Duodenal mucosa (tissue), 2 donors: ENCODE results near the gene ABCC1.

Experiments
- H3K27ac ChIP-seq: one replicate; pipeline ENCODE4 v1.7.0; 2013; ENCODE audit warnings: low read depth, low read length
- H3K27me3 ChIP-seq, 2 donors: one replicate each; pipeline ENCODE4 v1.7.0; 2013; ENCODE audit warnings: low read length in 2 of 2, control low read depth in 1 of 2; ENCODE audit not compliant: insufficient read depth in 2 of 2, control insufficient read depth in 1 of 2
- H3K36me3 ChIP-seq, 2 donors: one replicate each; pipeline ENCODE4 v1.7.0; 2013; ENCODE audit warnings: low read length in 2 of 2, control low read depth in 1 of 2; ENCODE audit not compliant: insufficient read depth in 2 of 2, control insufficient read depth in 1 of 2
- H3K4me1 ChIP-seq, 2 donors: one replicate each; pipeline ENCODE4 v1.7.0; 2013; ENCODE audit warnings: low read length in 2 of 2, control low read depth in 1 of 2; ENCODE audit not compliant: insufficient read depth in 2 of 2, control insufficient read depth in 1 of 2
- H3K4me3 ChIP-seq, 2 donors: one replicate each; pipeline ENCODE4 v1.7.0; 2013; ENCODE audit warnings: low read length in 2 of 2, low read depth in 1 of 2
- H3K9ac ChIP-seq, 2 donors: one replicate each; pipeline ENCODE4 v1.7.0; 2013; ENCODE audit warnings: low read length in 2 of 2, low read depth in 1 of 2
- H3K9me3 ChIP-seq, 2 donors: one replicate each; pipeline ENCODE4 v1.7.0; 2013; ENCODE audit warnings: low read length in 2 of 2, control low read depth in 1 of 2; ENCODE audit not compliant: control insufficient read depth in 1 of 2

The ABCC1 gene

DNA sequence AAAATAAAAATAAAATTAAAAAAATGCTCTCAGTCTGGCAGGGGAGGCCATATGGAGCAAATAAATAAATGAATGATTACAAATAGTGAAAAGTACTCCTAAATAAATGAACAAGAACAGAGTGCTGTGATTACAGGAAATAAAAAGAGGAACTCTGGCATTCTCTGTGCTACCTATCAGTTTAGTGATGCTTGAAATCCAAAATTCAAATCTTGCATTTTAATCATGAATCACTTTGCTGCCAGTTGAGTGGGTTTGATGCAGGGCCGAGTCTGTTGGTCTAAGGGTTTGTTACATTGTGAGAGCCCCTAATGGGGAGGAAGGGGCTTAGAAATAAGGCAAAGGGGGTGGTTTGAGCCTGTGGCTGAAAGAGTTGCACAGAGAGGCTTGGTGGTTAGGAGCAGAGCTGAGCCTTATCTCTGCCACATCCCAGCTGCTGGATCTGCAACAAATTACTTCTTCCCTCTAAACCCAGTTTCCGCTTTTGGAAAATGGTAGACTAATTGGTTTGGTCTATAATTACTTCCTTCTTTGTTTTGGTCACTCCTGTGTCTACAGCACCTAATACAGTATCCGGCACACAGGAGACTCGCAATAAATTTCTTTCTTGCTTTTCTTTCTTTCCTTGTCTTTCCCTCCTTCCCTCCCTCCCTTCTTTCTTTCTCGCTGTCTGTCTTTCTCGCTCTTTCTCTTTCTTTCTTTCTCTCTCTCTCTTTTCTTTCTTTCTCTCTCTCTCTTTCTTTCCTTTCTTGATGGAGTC, 6.3 kb upstream of the ABCC1 start:
- Histone ChIP-seq H3K4me3 (no peak overlapping the region), H3K4me1 (no peaks in the 10 kb centered on the region)

DNA sequence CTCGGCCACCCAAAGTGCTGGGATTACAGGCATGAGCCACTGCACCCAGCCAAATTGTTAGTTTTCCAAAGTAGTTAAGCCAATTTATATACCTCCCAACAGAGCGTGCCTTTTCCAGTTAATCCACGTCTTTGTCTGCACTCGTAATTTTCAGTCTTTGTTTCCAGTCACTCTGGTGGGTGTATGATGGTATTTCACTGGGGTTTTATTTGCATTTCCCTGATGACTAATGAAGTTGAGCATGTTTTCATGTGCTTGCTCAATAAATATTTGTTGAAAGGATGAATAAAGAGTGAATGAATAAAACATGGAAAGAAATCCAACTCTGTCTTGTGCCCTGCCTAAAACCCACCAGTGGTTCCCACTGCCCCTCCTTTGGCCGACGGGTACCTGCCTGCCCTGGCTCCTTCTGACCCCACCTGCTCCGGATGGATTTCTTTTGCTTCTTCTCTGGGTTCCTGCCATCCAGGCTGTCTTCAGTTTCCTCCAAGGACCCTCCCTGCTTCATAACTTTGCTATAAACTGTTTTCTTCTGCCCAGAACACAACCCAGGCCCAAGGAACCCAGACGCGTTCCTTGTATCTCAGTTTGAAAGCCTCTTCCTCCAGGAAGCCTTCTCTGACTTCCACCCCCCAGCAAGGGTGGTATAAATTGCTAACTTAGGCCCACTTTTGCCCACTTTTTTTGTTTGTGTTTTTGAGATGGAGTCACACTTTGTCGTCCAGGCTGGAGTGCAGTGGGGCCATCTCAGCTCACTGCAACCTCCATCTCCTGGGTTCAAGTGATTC, 3.0 kb upstream of the ABCC1 start:
- Histone ChIP-seq H3K27ac (no peak overlapping the region), H3K27me3 (no peaks in the 10 kb centered on the region), H3K4me1 (peaks cover 8 to 19% of the 10 kb centered on the region in 2 donors), H3K9me3 (no peaks in the 10 kb centered on the region), H3K36me3 (no peaks in the 10 kb centered on the region), H3K4me3 (no peak overlapping the region), H3K9ac (no peak overlapping the region)

More for the DNA sequence above, 6.3 kb upstream of the ABCC1 start:
- H3K36me3 ChIP-seq: no peaks in the 10 kb centered on the region
- no peaks in the 10 kb centered on the region for H3K9me3 ChIP-seq
- H3K27ac ChIP-seq: no peak overlapping the region
- no peak overlapping the region for H3K9ac ChIP-seq
- no peaks in the 10 kb centered on the region for H3K27me3 ChIP-seq

DNA sequence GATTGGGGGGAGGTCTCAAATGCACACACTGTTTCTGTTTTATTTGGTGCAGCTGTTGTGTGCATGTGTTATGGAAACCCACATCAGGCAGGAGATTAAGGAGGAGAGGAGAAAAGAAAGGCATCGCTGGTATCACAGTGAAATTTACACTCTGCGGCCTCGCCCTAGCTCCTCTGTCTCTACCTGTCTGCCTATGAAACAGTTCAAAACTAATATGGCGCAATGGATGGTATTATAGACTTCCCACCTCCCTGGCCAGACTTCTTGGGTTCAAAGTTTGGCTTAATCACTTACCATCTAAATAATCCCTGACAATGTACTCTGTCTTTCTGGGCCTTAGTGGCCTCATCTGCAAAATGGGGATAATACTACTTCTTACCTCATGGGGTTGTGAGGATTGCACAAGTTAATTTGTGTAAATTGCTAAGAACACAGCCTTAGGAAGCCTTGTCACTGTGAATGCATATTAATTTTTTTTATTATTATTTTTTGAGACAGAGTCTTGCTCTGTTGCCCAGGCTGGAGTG, 1.4 kb upstream of the ABCC1 start:
- no peak overlapping the region for H3K9ac ChIP-seq
- H3K36me3 ChIP-seq: no peaks in the 10 kb centered on the region
- no peaks in the 10 kb centered on the region for H3K27me3 ChIP-seq
- no peak overlapping the region for H3K27ac ChIP-seq
- H3K4me1 ChIP-seq: peaks cover 13 to 28% of the 10 kb centered on the region in 2 donors
- H3K4me3 ChIP-seq: no peak overlapping the region
- H3K9me3 ChIP-seq: no peaks in the 10 kb centered on the region

DNA sequence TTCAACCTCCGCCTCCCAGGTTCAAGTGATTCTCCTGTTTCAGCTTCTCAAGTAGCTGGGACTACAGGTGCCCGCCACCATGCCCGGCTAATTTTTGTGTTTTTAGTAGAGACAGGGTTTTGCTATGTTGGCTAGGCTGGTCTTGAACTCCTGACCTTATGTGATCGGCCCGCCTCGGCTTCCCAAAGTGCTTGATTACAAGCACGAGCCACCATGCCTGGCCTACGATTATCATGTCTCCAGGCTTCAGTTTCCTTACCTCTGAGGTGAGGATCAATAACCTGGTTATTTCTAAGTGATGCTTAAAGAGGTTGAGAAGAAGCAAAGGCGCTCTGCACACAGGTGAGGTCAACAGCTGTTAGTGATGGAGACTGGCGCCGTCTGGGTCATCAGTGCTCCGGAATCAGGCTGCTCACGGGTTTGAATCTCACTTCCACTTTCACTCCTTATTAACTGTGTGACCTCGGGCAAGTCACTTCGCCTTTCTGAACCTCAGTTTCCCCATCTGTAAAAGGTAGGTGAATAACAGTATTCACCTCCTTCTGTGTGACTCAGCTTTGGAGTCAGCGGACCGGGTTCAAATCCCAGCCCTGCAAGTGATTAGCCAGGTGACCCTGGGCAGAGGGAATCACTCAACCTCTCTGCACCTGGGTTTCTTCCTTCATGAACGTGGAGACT, 745 bp upstream of the ABCC1 start:
- Histone ChIP-seq H3K9ac (peak overlapping the region; percentile 65 to 69), H3K36me3 (no peaks in the 10 kb centered on the region), H3K4me3 (peak overlapping the region; percentile 77 to 82), H3K27ac (no peak overlapping the region), H3K9me3 (no peaks in the 10 kb centered on the region), H3K27me3 (no peaks in the 10 kb centered on the region), H3K4me1 (peaks cover 13 to 28% of the 10 kb centered on the region in 2 donors)

DNA sequence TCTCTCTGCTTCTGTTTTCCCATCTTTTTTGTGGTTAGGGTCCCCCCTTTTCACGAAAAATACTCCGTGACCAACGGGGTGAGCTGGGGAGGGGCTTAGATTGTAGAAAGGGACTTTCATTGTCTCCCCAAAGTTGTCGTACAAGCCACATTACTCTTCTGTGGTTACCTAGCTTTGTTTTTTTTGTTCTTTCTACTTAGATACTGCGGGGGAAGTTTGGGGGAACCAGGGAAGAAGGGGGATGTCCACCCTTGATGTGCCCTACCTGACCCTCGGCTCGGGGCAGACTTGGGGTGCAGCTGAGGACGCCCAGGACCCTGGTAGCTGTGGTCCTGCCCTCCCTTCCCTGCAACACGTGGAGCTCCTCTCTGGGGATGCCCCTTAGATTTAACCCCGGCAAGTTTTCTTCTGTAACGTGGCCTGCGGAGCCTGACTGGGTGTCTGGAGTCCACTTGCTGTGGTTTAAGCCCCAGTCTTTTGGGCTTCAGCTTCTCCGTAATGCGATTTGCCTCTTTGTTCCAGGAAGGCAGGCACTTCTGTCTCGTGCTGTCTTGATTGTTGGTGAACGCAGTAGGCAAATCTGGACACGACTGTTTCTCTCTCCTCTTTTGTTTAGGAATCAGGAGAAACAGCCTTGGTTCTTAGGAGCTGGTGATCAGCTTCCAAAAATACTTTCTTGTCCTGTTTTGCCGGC, 892 bp downstream of the ABCC1 start:
- peaks cover 13 to 28% of the 10 kb centered on the region in 2 donors for H3K4me1 ChIP-seq
- H3K9ac ChIP-seq: peak overlapping the region; percentile 55 to 71
- no peaks in the 10 kb centered on the region for H3K27me3 ChIP-seq
- H3K27ac ChIP-seq: peak overlapping the region; percentile 1
- H3K4me3 ChIP-seq: peak overlapping the region; percentile 75 to 83
- H3K9me3 ChIP-seq: no peaks in the 10 kb centered on the region
- H3K36me3 ChIP-seq: no peaks in the 10 kb centered on the region

DNA sequence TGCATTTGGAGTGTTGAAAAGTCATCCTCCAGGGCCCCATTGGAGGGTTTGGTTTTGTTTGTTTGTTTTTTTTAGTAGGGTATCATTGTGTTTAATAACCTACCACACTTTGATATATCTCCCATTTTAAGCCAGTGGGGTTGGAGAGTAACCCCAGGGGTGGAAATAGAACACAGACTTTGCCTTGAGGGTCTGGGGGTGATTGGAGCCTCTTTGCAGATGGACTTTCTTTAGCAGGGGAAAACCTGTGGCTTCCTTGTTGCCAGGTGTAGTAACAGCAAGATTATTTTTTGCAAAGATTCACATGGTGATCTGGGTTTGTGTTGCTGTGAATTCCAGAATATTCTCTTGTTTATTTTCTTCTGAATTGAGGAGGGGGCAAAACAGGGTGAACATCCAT, 1.5 kb downstream of the ABCC1 start:
- H3K4me3 ChIP-seq: peak overlapping the region; percentile 75 to 83
- H3K27ac ChIP-seq: no peak overlapping the region
- no peaks in the 10 kb centered on the region for H3K27me3 ChIP-seq
- H3K36me3 ChIP-seq: no peaks in the 10 kb centered on the region
- peak overlapping the region; percentile 55 to 71 for H3K9ac ChIP-seq
- peaks cover 13 to 28% of the 10 kb centered on the region in 2 donors for H3K4me1 ChIP-seq
- H3K9me3 ChIP-seq: no peaks in the 10 kb centered on the region

DNA sequence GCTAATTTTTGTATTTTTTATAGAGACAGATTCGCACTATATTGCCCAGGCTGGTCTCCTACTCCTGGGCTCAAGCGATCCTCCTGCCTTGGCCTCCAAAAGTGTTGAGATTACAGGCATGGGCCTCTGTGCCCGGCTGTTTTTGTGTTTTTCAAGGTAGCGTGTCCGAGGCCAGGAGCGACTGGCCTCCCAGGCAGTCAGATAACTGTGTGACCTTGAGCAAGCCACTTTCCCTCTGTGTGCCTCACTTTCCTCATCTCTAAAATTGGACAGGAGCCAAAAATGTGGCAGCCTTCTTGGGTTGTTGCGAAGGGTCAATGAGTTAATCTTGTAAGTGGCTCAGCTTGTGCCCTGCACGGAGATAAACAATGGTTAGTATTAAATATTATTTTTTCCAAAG, 2.4 kb downstream of the ABCC1 start:
- Histone ChIP-seq H3K27ac (no peak overlapping the region), H3K9ac (no peak overlapping the region), H3K27me3 (no peaks in the 10 kb centered on the region), H3K4me1 (peaks cover 13 to 28% of the 10 kb centered on the region in 2 donors), H3K9me3 (no peaks in the 10 kb centered on the region), H3K4me3 (no peak overlapping the region), H3K36me3 (no peaks in the 10 kb centered on the region)

DNA sequence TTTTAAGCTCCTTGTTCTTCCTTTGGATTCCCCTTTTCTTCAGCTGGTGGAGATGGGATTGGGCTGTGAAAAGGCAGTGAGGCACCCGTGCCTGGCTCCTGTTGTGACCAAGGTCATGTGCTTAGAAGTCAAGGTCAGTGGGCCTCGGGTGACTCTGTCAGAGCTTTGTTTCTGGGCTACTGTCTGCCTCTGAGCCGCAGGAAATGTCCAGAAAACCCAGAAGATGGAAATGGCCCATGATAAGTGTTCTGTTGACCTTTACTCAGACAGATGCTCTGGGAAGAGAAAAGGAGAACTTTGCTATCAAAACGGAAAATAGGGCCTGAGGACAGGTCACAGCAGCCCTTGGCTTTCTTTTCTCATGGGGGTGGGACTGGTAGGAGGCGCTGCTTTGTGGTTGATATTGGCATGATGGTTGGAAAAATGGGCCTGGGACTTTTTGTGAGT, 2.9 kb downstream of the ABCC1 start:
- H3K9me3 ChIP-seq: no peaks in the 10 kb centered on the region
- peaks cover 13 to 28% of the 10 kb centered on the region in 2 donors for H3K4me1 ChIP-seq
- H3K27me3 ChIP-seq: no peaks in the 10 kb centered on the region
- no peaks in the 10 kb centered on the region for H3K36me3 ChIP-seq
- no peak overlapping the region for H3K27ac ChIP-seq
- H3K9ac ChIP-seq: no peak overlapping the region
- no peak overlapping the region for H3K4me3 ChIP-seq

DNA sequence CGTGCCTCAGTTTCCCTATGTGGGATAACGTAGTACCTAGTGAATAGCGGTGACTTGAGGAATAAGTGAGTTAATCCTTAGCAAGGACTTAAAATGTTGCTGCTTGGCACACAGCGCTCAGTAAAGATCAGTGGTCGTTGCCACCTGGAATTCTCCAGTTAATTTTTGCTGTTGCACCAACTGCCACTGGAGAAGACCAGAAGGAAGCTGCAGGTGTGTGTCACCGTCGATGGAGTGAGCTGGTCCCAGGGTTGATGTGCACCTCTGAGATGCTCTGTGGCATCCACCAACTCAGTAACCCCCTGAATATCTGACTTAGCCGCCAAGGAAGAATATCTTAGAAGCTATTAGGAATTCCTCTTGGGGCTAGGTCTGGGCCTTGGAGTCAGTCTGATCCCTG, 4.1 kb downstream of the ABCC1 start:
- Histone ChIP-seq H3K9me3 (no peaks in the 10 kb centered on the region), H3K4me1 (peaks cover 13 to 32% of the 10 kb centered on the region in 2 donors), H3K36me3 (no peaks in the 10 kb centered on the region), H3K4me3 (no peak overlapping the region), H3K27me3 (no peaks in the 10 kb centered on the region), H3K27ac (no peak overlapping the region), H3K9ac (no peak overlapping the region)
